ENCODE measurements around the gene ZNF460. TPM values are rescaled to one million over a fixed set of nuclear protein-coding genes. Genes with fewer than 3 reads are reported as not detected.

Gene ZNF460
- total RNA-seq, 1 experiment from 2014 or later, result 39.5 TPM

DNA sequence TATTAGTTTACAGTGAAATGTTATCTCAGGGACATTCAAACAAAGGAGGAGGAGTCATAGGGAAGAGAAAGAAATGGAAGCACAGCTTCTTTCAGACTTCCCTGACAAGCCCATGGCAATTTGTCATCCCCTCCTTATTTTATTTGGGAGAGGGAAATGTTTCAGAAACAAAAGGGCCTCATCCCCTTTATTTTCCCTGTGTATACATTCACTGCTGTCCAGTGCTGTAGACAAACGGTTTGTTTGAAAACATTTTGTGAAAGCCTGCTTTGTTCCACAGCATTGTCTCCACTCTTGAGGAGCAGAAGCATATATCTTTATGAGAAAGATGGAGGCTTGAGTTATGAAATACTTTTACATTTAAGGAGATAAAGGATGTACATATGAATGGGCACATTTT is 12.3 kb downstream of the ZNF460 start:
- ChIA-PET POLR2A (ENCODE audit: unreplicated experiment) (no interaction called here), CTCF (no interaction called here)
- Histone ChIP-seq H3K4me1 (ENCODE audit: insufficient read depth, low read length) (no peaks in the 10 kb centered on the region), H3F3A (ENCODE audit: low read length, unreplicated experiment) (no peaks in the 10 kb centered on the region), H4K20me1 (ENCODE audit: low read length) (peaks cover 30% of the 10 kb centered on the region), H3K27ac (ENCODE audit: low read length) (no peak overlapping the region), H3K36me3 (ENCODE audit: low read depth, low read length) (peaks cover 87% of the 10 kb centered on the region), H3K9me3 (ENCODE audit: low read length) (peaks cover 16% of the 10 kb centered on the region; the same call in 1 of the 2 replicates), H3K79me2 (ENCODE audit: low read length) (peaks cover 94% of the 10 kb centered on the region), H3K4me2 (ENCODE audit: low read length) (no peak overlapping the region), H3K4me3 (ENCODE audit: low read length) (no peak overlapping the region), H3K9me2 (replicated peaks; ENCODE audit: low read length) (no peaks in the 10 kb centered on the region), H3K27me3 (ENCODE audit: low read length) (no peaks in the 10 kb centered on the region), H2AFZ (ENCODE audit: low read length) (no peak overlapping the region), H3K9ac (ENCODE audit: low read length) (no peak overlapping the region)
- no TSS peak for BruUV-seq (replicated peaks)
- DNase-seq, result no peak
- TF ChIP-seq EZH2 (IDR thresholded peaks at IDR 0.05; ENCODE audit: low read length, unreplicated experiment) (no peak), EZH2phosphoT487 (IDR thresholded peaks at IDR 0.05; ENCODE audit: borderline replicate concordance, low read length) (no peak)
- TF ChIP-seq, protein P1, sequence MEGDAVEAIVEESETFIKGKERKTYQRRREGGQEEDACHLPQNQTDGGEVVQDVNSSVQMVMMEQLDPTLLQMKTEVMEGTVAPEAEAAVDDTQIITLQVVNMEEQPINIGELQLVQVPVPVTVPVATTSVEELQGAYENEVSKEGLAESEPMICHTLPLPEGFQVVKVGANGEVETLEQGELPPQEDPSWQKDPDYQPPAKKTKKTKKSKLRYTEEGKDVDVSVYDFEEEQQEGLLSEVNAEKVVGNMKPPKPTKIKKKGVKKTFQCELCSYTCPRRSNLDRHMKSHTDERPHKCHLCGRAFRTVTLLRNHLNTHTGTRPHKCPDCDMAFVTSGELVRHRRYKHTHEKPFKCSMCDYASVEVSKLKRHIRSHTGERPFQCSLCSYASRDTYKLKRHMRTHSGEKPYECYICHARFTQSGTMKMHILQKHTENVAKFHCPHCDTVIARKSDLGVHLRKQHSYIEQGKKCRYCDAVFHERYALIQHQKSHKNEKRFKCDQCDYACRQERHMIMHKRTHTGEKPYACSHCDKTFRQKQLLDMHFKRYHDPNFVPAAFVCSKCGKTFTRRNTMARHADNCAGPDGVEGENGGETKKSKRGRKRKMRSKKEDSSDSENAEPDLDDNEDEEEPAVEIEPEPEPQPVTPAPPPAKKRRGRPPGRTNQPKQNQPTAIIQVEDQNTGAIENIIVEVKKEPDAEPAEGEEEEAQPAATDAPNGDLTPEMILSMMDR (conservative IDR thresholded peaks at IDR 0.05; ENCODE audit: low read depth, low read length), result no peak
- intact Hi-C loops (cut with micrococcal nuclease), result no loop called here
- ATAC-seq, result no peak

GRCh38 chr19:57293719-57294118 is 13.4 kb downstream of the ZNF460 start:
- Histone ChIP-seq H3K27ac (ENCODE audit: low read length) (no peak overlapping the region), H3K27me3 (ENCODE audit: low read length) (no peaks in the 10 kb centered on the region), H3K4me1 (ENCODE audit: insufficient read depth, low read length) (no peaks in the 10 kb centered on the region), H3K79me2 (ENCODE audit: low read length) (peaks cover 93% of the 10 kb centered on the region), H3F3A (ENCODE audit: low read length, unreplicated experiment) (no peaks in the 10 kb centered on the region), H3K4me3 (ENCODE audit: low read length) (no peak overlapping the region), H2AFZ (ENCODE audit: low read length) (no peak overlapping the region), H3K9ac (ENCODE audit: low read length) (no peak overlapping the region), H3K4me2 (ENCODE audit: low read length) (no peak overlapping the region), H3K36me3 (ENCODE audit: low read depth, low read length) (peaks cover 83% of the 10 kb centered on the region), H3K9me2 (replicated peaks; ENCODE audit: low read length) (no peaks in the 10 kb centered on the region), H3K9me3 (ENCODE audit: low read length) (peaks cover 16% of the 10 kb centered on the region; the same call in 1 of the 2 replicates), H4K20me1 (ENCODE audit: low read length) (peaks cover 36% of the 10 kb centered on the region)
- DNase-seq (no peak), ATAC-seq (no peak)
- intact Hi-C loops (cut with micrococcal nuclease), result no loop called here
- POLR2A ChIA-PET (ENCODE audit: unreplicated experiment), result no interaction called here
- BruUV-seq (replicated peaks), result no TSS peak
- no peak for TF ChIP-seq EZH2 (IDR thresholded peaks at IDR 0.05; ENCODE audit: low read length, unreplicated experiment)
- CTCF ChIA-PET, result no interaction called here

GRCh38 chr19:57302020-57302465 is 21.8 kb downstream of the ZNF460 start:
- ATAC-seq (peak; percentile 97), DNase-seq (peak; percentile 94)
- Histone ChIP-seq H3K4me1 (ENCODE audit: insufficient read depth, low read length) (peaks cover 26% of the 10 kb centered on the region), H3K27ac (ENCODE audit: low read length) (peak overlapping the region; percentile 33), H3K4me2 (ENCODE audit: low read length) (0 out of 2 replicates have a peak overlapping the region, but pooled peaks have one; percentile 5), H3F3A (ENCODE audit: low read length, unreplicated experiment) (no peaks in the 10 kb centered on the region), H3K4me3 (ENCODE audit: low read length) (no peak overlapping the region), H3K36me3 (ENCODE audit: low read depth, low read length) (peaks cover 37% of the 10 kb centered on the region), H3K9ac (ENCODE audit: low read length) (no peak overlapping the region), H4K20me1 (ENCODE audit: low read length) (peaks cover 27% of the 10 kb centered on the region; the same call in 1 of the 2 replicates), H3K9me2 (replicated peaks; ENCODE audit: low read length) (no peaks in the 10 kb centered on the region), H3K27me3 (ENCODE audit: low read length) (no peaks in the 10 kb centered on the region), H2AFZ (ENCODE audit: low read length) (no peak overlapping the region), H3K9me3 (ENCODE audit: low read length) (no peaks in the 10 kb centered on the region), H3K79me2 (ENCODE audit: low read length) (peaks cover 55% of the 10 kb centered on the region)
- ChIA-PET CTCF (no interaction called here), POLR2A (ENCODE audit: unreplicated experiment) (no interaction called here)
- TF ChIP-seq EZH2 (IDR thresholded peaks at IDR 0.05; ENCODE audit: low read length, unreplicated experiment), result no peak
- TF ChIP-seq, protein P1 (conservative IDR thresholded peaks at IDR 0.05; ENCODE audit: low read depth, low read length), result 0 out of 2 replicates have a peak, but pooled peaks have one; percentile 15
- BruUV-seq (replicated peaks), result no TSS peak
- intact Hi-C loops (cut with micrococcal nuclease), result no loop called here

Measured in PC-3 (cell line).